Spleen (tissue), 11 donors: Measurements from ENCODE around the gene GFM1. TPM values are rescaled to one million over a fixed set of nuclear protein-coding genes. Genes with fewer than 3 reads are reported as not detected.

Source experiments
- DNase-seq: peaks from one replicate; pipeline ENCODE4 v3.0.0-alpha.2; 2020
- H3K27ac ChIP-seq, 8 donors: fragments of 200-600 bp; sonication (generic) in 7 of 8; 1 replicate in 4 of 8; 2 replicates in 4 of 8; pipeline versions ENCODE4 v1.5.0 to v1.8.0; 2016 to 2021; ENCODE audit warnings: inconsistent platforms in 4 of 8, mild to moderate bottlenecking in 4 of 8, moderate library complexity in 1 of 8
- H3K27me3 ChIP-seq, 7 donors: fragments of 200-600 bp; sonication (generic) in 6 of 7; replicated peaks in 1 of 7; 1 replicate in 4 of 7; 2 replicates in 3 of 7; pipeline versions ENCODE4 v1.5.0 to v1.8.0; 2016 to 2021; ENCODE audit warnings: inconsistent platforms in 3 of 7, mild to moderate bottlenecking in 1 of 7
- H3K36me3 ChIP-seq, 6 donors: fragments of 200-600 bp; sonication (generic) in 5 of 6; 1 replicate in 4 of 6; 2 replicates in 2 of 6; pipeline versions ENCODE4 v1.5.0 to v1.8.0; 2016 to 2021; ENCODE audit warnings: inconsistent platforms in 2 of 6
- H3K4me1 ChIP-seq, 6 donors: fragments of 200-600 bp; sonication (generic) in 5 of 6; 1 replicate in 3 of 6; 2 replicates in 3 of 6; pipeline versions ENCODE4 v1.5.0 to v1.8.0; 2016 to 2021; ENCODE audit warnings: inconsistent platforms in 3 of 6
- H3K4me3 ChIP-seq, 8 donors: fragments of 200-600 bp; sonication (generic) in 7 of 8; 1 replicate in 4 of 8; 2 replicates in 4 of 8; pipeline versions ENCODE4 v1.5.0 to v1.8.0; 2016 to 2021; ENCODE audit warnings: inconsistent platforms in 4 of 8, mild to moderate bottlenecking in 4 of 8, moderate library complexity in 2 of 8
- H3K9me3 ChIP-seq, 8 donors: fragments of 200-600 bp; sonication (generic) in 7 of 8; 1 replicate in 4 of 8; 2 replicates in 4 of 8; pipeline versions ENCODE4 v1.5.0 to v1.8.0; 2016 to 2021; ENCODE audit warnings: inconsistent platforms in 4 of 8
- CTCF ChIP-seq, 11 experiments: fragments of 200-600 bp in 7 of 11; fragments of 450-650 bp in 4 of 11; sonication (generic) in 4 of 11; IDR thresholded peaks in 8 of 11; conservative IDR thresholded peaks in 3 of 11; 1 replicate in 7 of 11; 2 replicates in 4 of 11; pipeline versions ENCODE4 v1.4.0 to v1.8.0; 2016 to 2021; ENCODE audit warnings: antibody characterized with exemption in 11 of 11, inconsistent platforms in 4 of 11, mild to moderate bottlenecking in 1 of 11
- POLR2A ChIP-seq, 3 donors: fragments of 450-650 bp; IDR thresholded peaks; one replicate each; pipeline ENCODE4 v1.5.1; 2017; ENCODE audit warnings: antibody characterized with exemption in 3 of 3, mild to moderate bottlenecking in 1 of 3
- POLR2AphosphoS5 ChIP-seq, 3 donors: sonication (generic); formaldehyde crosslinking; IDR thresholded peaks; one replicate each; pipeline ENCODE4 v1.5.1; 2017; ENCODE audit warnings: antibody characterized with exemption in 3 of 3
- WGBS, 5 donors: extraction: QIAGEN DNeasy Blood & Tissue Kit in 3 of 5; methylation state at CpG; one replicate each; pipeline versions ENCODE4 v1.1.5 to v1.1.7; 2013 to 2018; 5-methylcytosine and 5-hydroxymethylcytosine counted together
- intact Hi-C: fragments of 100-400 bp; cut with DNase I; formaldehyde crosslinking; loops from one replicate; pipeline ENCODE4 v1.15.0; 2023; ENCODE audit warnings: low total_unique reads
- polyA plus RNA-seq, 3 donors: library from polyadenylated mRNA; stranded (reverse); fragments of 200-250 nt; gene quantifications; one replicate each; pipeline ENCODE4 v1.2.1, GENCODE V29; 2013
- total RNA-seq, 7 donors: library from RNA; depleted of rRNA in 3 of 7; stranded (reverse); fragments of >200 nt in 3 of 7; fragmentation: NEBNext Ultra II Directional in 4 of 7; extraction: Animal tissue kit (Norgen Biotek cat#: 25700) in 4 of 7; gene quantifications; one replicate each; pipeline versions ENCODE4 v1.1.0 to v1.2.1, GENCODE V29; 2016 to 2021
- donor health status: healthy with polysubstance abuse.
- donor health status: DM: no; HTN: no; CAD: no; lungs with moderate emphysema.
- donor health status: DM: no; HTN: no; CAD: no.
- donor health status: Bipolar disorder and iron deficiency.
- donor health status: healthy.
- donor health status: DM: no; HTN: no; CAD: no.
- donor health status: DM: yes; HTN: yes; CAD: no.

GFM1 gene
- total and polyA plus RNA-seq, 10 donors: 11.8 to 56.5 (median 43.9) TPM

- TF ChIP-seq CTCF (IDR thresholded peaks at IDR 0.05 in 8 of 11, conservative IDR thresholded peaks at IDR 0.05 in 3 of 11) (no peak), POLR2A (IDR thresholded peaks at IDR 0.05) (no peak), POLR2AphosphoS5 (IDR thresholded peaks at IDR 0.05) (no peak)
- intact Hi-C loops: loop anchor here (5.0 kb wide), 1 partner anchor 49 kb away; no protein-coding TSS in a partner anchor
- Histone ChIP-seq H3K4me1 (peaks cover 8 to 33% (median 22%) of the 10 kb centered on the region in 6 donors), H3K36me3 (no peaks in the 10 kb centered on the region), H3K4me3 (peak overlapping the region in 7 of 8 donors; percentile 31 to 81 (median 67)), H3K27ac (peak overlapping the region in 4 of 8 donors; percentile 34 to 67 (median 56)), H3K27me3 (peaks cover 0 to 14% (median 0%) of the 10 kb centered on the region in 7 donors), H3K9me3 (peaks cover 0 to 17% (median 11%) of the 10 kb centered on the region in 8 donors)
- DNase-seq: no peak
- 76 to 87% (median 81%) methylated on average over 15 of the region's 15 CpGs for WGBS, 5 donors
Observed at GRCh38 chr3:158732856-158733200, 88.5 kb downstream of the GFM1 start.

- WGBS, 5 donors: 61 to 81% (median 73%) methylated on average over 3 of the region's 3 CpGs
- Histone ChIP-seq H3K27ac (no peak overlapping the region), H3K4me1 (peaks cover 5 to 26% (median 17%) of the 10 kb centered on the region in 6 donors), H3K36me3 (no peaks in the 10 kb centered on the region), H3K4me3 (no peak overlapping the region), H3K27me3 (peaks cover 0 to 14% (median 0%) of the 10 kb centered on the region in 7 donors), H3K9me3 (peaks cover 0 to 17% (median 11%) of the 10 kb centered on the region in 8 donors)
- DNase-seq: no peak
- intact Hi-C loops: loop anchor here (5.0 kb wide), 1 partner anchor 49 kb away; no protein-coding TSS in a partner anchor
- TF ChIP-seq POLR2A (IDR thresholded peaks at IDR 0.05) (no peak), POLR2AphosphoS5 (IDR thresholded peaks at IDR 0.05) (no peak), CTCF (IDR thresholded peaks at IDR 0.05 in 8 of 11, conservative IDR thresholded peaks at IDR 0.05 in 3 of 11) (no peak)
Observed at GRCh38 chr3:158733656-158734055, 89.3 kb downstream of the GFM1 start.

- Histone ChIP-seq H3K4me3 (no peak overlapping the region), H3K27me3 (peaks cover 0 to 14% (median 0%) of the 10 kb centered on the region in 7 donors), H3K27ac (no peak overlapping the region), H3K9me3 (peaks cover 0 to 17% (median 11%) of the 10 kb centered on the region in 8 donors), H3K36me3 (no peaks in the 10 kb centered on the region), H3K4me1 (peaks cover 5 to 26% (median 17%) of the 10 kb centered on the region in 6 donors)
- no peak for DNase-seq
- 75 to 94% (median 86%) methylated on average over 7 of the region's 7 CpGs for WGBS, 5 donors
- intact Hi-C loops: no loop called here
- TF ChIP-seq POLR2AphosphoS5 (IDR thresholded peaks at IDR 0.05): no peak
- TF ChIP-seq POLR2A (IDR thresholded peaks at IDR 0.05): no peak
- TF ChIP-seq CTCF (IDR thresholded peaks at IDR 0.05 in 8 of 11, conservative IDR thresholded peaks at IDR 0.05 in 3 of 11): no peak
Observed at GRCh38 chr3:158735296-158736033, 91.1 kb downstream of the GFM1 start.

GRCh38 chr3:158737410-158737809 is 93.1 kb downstream of the GFM1 start:
- Histone ChIP-seq H3K4me3 (no peak overlapping the region), H3K9me3 (peaks cover 0 to 17% (median 11%) of the 10 kb centered on the region in 8 donors), H3K27ac (no peak overlapping the region), H3K27me3 (peaks cover 0 to 4% (median 0%) of the 10 kb centered on the region in 7 donors), H3K4me1 (peaks cover 0 to 11% (median 3%) of the 10 kb centered on the region in 6 donors), H3K36me3 (peaks cover 0 to 5% (median 0%) of the 10 kb centered on the region in 6 donors)
- no peak for DNase-seq
- TF ChIP-seq CTCF (IDR thresholded peaks at IDR 0.05 in 8 of 11, conservative IDR thresholded peaks at IDR 0.05 in 3 of 11) (no peak), POLR2A (IDR thresholded peaks at IDR 0.05) (no peak), POLR2AphosphoS5 (IDR thresholded peaks at IDR 0.05) (no peak)
- intact Hi-C loops: no loop called here
- WGBS, 5 donors: 50 to 90% (median 88%) methylated on average over 2 of the region's 2 CpGs
